IPS-15b (cell line): ENCODE results near the gene SSB.
"Not testable (repeated sequence)": the region's sequence is repeated elsewhere in the genome, so short reads cannot be mapped to it uniquely, and the experiment has no call there.

ENCODE experiments used
- H3K27me3 ChIP-seq: one replicate; pipeline ENCODE4 v1.6.1; 2013; ENCODE audit warnings: low read length; ENCODE audit not compliant: control insufficient read depth, insufficient read depth
- H3K36me3 ChIP-seq: one replicate; pipeline ENCODE4 v1.6.1; 2013; ENCODE audit warnings: low read length; ENCODE audit not compliant: control insufficient read depth, insufficient read depth
- H3K4me1 ChIP-seq: one replicate; pipeline ENCODE4 v1.6.1; 2013; ENCODE audit warnings: mild to moderate bottlenecking, low read length; ENCODE audit not compliant: control insufficient read depth, insufficient read depth
- H3K4me3 ChIP-seq: one replicate; pipeline ENCODE4 v1.5.1; 2013; ENCODE audit warnings: low read depth, low read length
- H3K9ac ChIP-seq: one replicate; pipeline ENCODE4 v1.6.1; 2013; ENCODE audit warnings: low read depth, mild to moderate bottlenecking, low read length
- H3K9me3 ChIP-seq: one replicate; pipeline ENCODE4 v1.6.1; 2013; ENCODE audit warnings: mild to moderate bottlenecking, low read length; ENCODE audit not compliant: control insufficient read depth, insufficient read depth

SSB gene

GRCh38 chr2:169840747-169841142, 42.1 kb downstream of the SSB start:
- no peak overlapping the region for H3K9ac ChIP-seq
- peaks cover 4% of the 10 kb centered on the region for H3K36me3 ChIP-seq
- no peaks in the 10 kb centered on the region for H3K9me3 ChIP-seq

GRCh38 chr2:169841625-169842024, 43.0 kb downstream of the SSB start:
- H3K27me3 ChIP-seq, H3K9ac ChIP-seq, H3K36me3 ChIP-seq, H3K9me3 ChIP-seq, H3K4me3 ChIP-seq, H3K4me1 ChIP-seq: not testable (repeated sequence)

More at GRCh38 chr2:169840747-169841142, 42.1 kb downstream of the SSB start:
- Histone ChIP-seq H3K4me3 (no peak overlapping the region), H3K27me3 (no peaks in the 10 kb centered on the region), H3K4me1 (no peaks in the 10 kb centered on the region)

- no peak overlapping the region for H3K4me3 ChIP-seq
- H3K9me3 ChIP-seq, result no peaks in the 10 kb centered on the region
- H3K4me1 ChIP-seq, result no peaks in the 10 kb centered on the region
- H3K9ac ChIP-seq, result no peak overlapping the region
- no peaks in the 10 kb centered on the region for H3K27me3 ChIP-seq
- H3K36me3 ChIP-seq, result peaks cover 4% of the 10 kb centered on the region
Observed at GRCh38 chr2:169845016-169845415, 46.3 kb downstream of the SSB start.

- H3K4me1 ChIP-seq, H3K36me3 ChIP-seq, H3K4me3 ChIP-seq, H3K9ac ChIP-seq, H3K9me3 ChIP-seq, H3K27me3 ChIP-seq: not testable (repeated sequence)
Observed at GRCh38 chr2:169848959-169849693, 50.5 kb downstream of the SSB start.

GRCh38 chr2:169849710-169850109, 51.0 kb downstream of the SSB start:
- Histone ChIP-seq H3K27me3 (no peaks in the 10 kb centered on the region), H3K9me3 (no peaks in the 10 kb centered on the region), H3K4me3 (no peak overlapping the region), H3K4me1 (no peaks in the 10 kb centered on the region), H3K36me3 (no peaks in the 10 kb centered on the region), H3K9ac (no peak overlapping the region)

GRCh38 chr2:169853041-169853668, 54.5 kb downstream of the SSB start:
- Histone ChIP-seq H3K9me3 (no peaks in the 10 kb centered on the region), H3K9ac (no peak overlapping the region), H3K4me3 (no peak overlapping the region), H3K4me1 (no peaks in the 10 kb centered on the region), H3K36me3 (no peaks in the 10 kb centered on the region), H3K27me3 (no peaks in the 10 kb centered on the region)

- H3K4me1 ChIP-seq, H3K9me3 ChIP-seq, H3K27me3 ChIP-seq, H3K9ac ChIP-seq, H3K36me3 ChIP-seq, H3K4me3 ChIP-seq: not testable (repeated sequence)
Observed at GRCh38 chr2:169855281-169856258, 56.9 kb downstream of the SSB start.

GRCh38 chr2:169859423-169859822, 60.8 kb downstream of the SSB start:
- Histone ChIP-seq H3K36me3 (no peaks in the 10 kb centered on the region), H3K27me3 (no peaks in the 10 kb centered on the region), H3K4me1 (peaks cover 11% of the 10 kb centered on the region), H3K4me3 (no peak overlapping the region), H3K9ac (no peak overlapping the region), H3K9me3 (no peaks in the 10 kb centered on the region)

- peaks cover 11% of the 10 kb centered on the region for H3K4me1 ChIP-seq
- H3K27me3 ChIP-seq, result no peaks in the 10 kb centered on the region
- no peaks in the 10 kb centered on the region for H3K36me3 ChIP-seq
- H3K9me3 ChIP-seq, result no peaks in the 10 kb centered on the region
- H3K9ac ChIP-seq, result no peak overlapping the region
- H3K4me3 ChIP-seq, result no peak overlapping the region
Observed at GRCh38 chr2:169860149-169860548, 61.5 kb downstream of the SSB start.
